HEK293 (cell line): ENCODE measurements around the gene ENTREP3.

ENCODE experiments used
- CTCF ChIA-PET: fragments of 350-600 bp; formaldehyde crosslinking; extraction: SDS; loops from one replicate; lab custom pipeline; 2021; ENCODE audit warnings: antibody characterized with exemption; lab: Yijun Ruan, JAX
- POLR2A ChIA-PET: fragments of 300-600 bp; formaldehyde crosslinking; extraction: SDS; loops from one replicate; lab custom pipeline; 2020; ENCODE audit warnings: antibody characterized with exemption, inconsistent platforms; lab: Yijun Ruan, JAX
- H3K27ac ChIP-seq: fragments of 200-500 bp; sonication (Bioruptor generic); 2 replicates; pipeline ENCODE4 v1.5.1; 2014; ENCODE audit warnings: low read depth, low read length, control low read depth, inconsistent platforms; ENCODE audit errors: extremely low read depth
- H3K36me3 ChIP-seq, 2 experiments: fragments of 200-500 bp in 1 of 2; sonication (Bioruptor generic) in 1 of 2; 1 replicate in 1 of 2; 2 replicates in 1 of 2; pipeline ENCODE4 v1.5.1; 2014 to 2017; ENCODE audit warnings: inconsistent platforms in 2 of 2, low read length in 2 of 2; ENCODE audit not compliant: control insufficient read depth in 2 of 2, insufficient read depth in 1 of 2
- H3K4me1 ChIP-seq: fragments of 200-500 bp; sonication (Bioruptor generic); 2 replicates; pipeline ENCODE4 v1.5.1; 2014; ENCODE audit warnings: mild to moderate bottlenecking, low read length, inconsistent platforms; ENCODE audit not compliant: control insufficient read depth, insufficient read depth
- H3K4me3 ChIP-seq: 2 replicates; pipeline ENCODE4 v1.5.1; 2011; ENCODE audit warnings: low read depth, mild to moderate bottlenecking, control low read depth, low read length, moderate library complexity
- H3K9me3 ChIP-seq: fragments of 200-500 bp; sonication (Bioruptor generic); 2 replicates; pipeline ENCODE4 v1.5.1; 2014; ENCODE audit warnings: low read depth, low read length, inconsistent platforms; ENCODE audit not compliant: control insufficient read depth, insufficient read depth
- BCL11B ChIP-seq: fragments of 450-650 bp; formaldehyde crosslinking; IDR thresholded peaks from 2 replicates; pipeline ENCODE4 v1.5.1; 2016; ENCODE audit warnings: low read depth, missing biosample characterization, missing genetic modification characterization
- SALL2 ChIP-seq: fragments of 450-650 bp; formaldehyde crosslinking; IDR thresholded peaks from 2 replicates; pipeline ENCODE4 v1.5.0; 2017; ENCODE audit warnings: missing biosample characterization, mild to moderate bottlenecking, missing genetic modification characterization, borderline replicate concordance
- TCF7L2 ChIP-seq: IDR thresholded peaks from 2 replicates; pipeline ENCODE4 v1.6.1; 2011; ENCODE audit warnings: low read depth, mild to moderate bottlenecking, inconsistent platforms, low read length, moderate library complexity, borderline replicate concordance
- ZNF114 ChIP-seq: fragments of 450-650 bp; formaldehyde crosslinking; IDR thresholded peaks from 2 replicates; pipeline ENCODE4 v1.5.0; 2017; ENCODE audit warnings: missing biosample characterization, missing genetic modification characterization
- ZNF292 ChIP-seq: fragments of 450-650 bp; formaldehyde crosslinking; IDR thresholded peaks from 2 replicates; pipeline ENCODE4 v1.5.1; 2016; ENCODE audit warnings: low read depth, missing biosample characterization, missing genetic modification characterization, borderline replicate concordance
- ZNF548 ChIP-seq: fragments of 450-650 bp; formaldehyde crosslinking; IDR thresholded peaks from 2 replicates; pipeline ENCODE4 v1.5.1; 2016; ENCODE audit warnings: missing biosample characterization, missing genetic modification characterization
- TF ChIP-seq, protein P1 (sequence below): fragments of 450-650 bp; formaldehyde crosslinking; IDR thresholded peaks from 2 replicates; pipeline ENCODE4 v1.5.1; 2016; ENCODE audit warnings: missing biosample characterization, missing genetic modification characterization, borderline replicate concordance
- TF ChIP-seq, protein P2 (sequence below): fragments of 450-650 bp; formaldehyde crosslinking; IDR thresholded peaks from 2 replicates; pipeline ENCODE4 v1.5.1; 2016; ENCODE audit warnings: missing biosample characterization, missing genetic modification characterization
- TF ChIP-seq, protein P3 (sequence below): fragments of 450-650 bp; formaldehyde crosslinking; IDR thresholded peaks from 2 replicates; pipeline ENCODE4 v1.5.1; 2016; ENCODE audit warnings: missing biosample characterization, missing genetic modification characterization
- TF ChIP-seq, protein P4 (sequence below): fragments of 450-650 bp; formaldehyde crosslinking; IDR thresholded peaks from 2 replicates; pipeline ENCODE4 v1.5.1; 2016; ENCODE audit warnings: missing biosample characterization, missing genetic modification characterization
- TF ChIP-seq, protein P5 (sequence below): fragments of 450-650 bp; formaldehyde crosslinking; IDR thresholded peaks from 2 replicates; pipeline ENCODE4 v1.5.1; 2016; ENCODE audit warnings: missing biosample characterization, missing genetic modification characterization
- TF ChIP-seq, protein P6 (sequence below): fragments of 450-650 bp; formaldehyde crosslinking; IDR thresholded peaks from 2 replicates; pipeline ENCODE4; 2016; ENCODE audit warnings: missing biosample characterization, missing genetic modification characterization
- TF ChIP-seq, protein P7 (sequence below): fragments of 450-650 bp; formaldehyde crosslinking; IDR thresholded peaks from 2 replicates; pipeline ENCODE4 v1.5.1; 2017; ENCODE audit warnings: missing biosample characterization, mild to moderate bottlenecking, missing genetic modification characterization, moderate library complexity
- TF ChIP-seq, protein P8 (sequence below): fragments of 450-650 bp; formaldehyde crosslinking; IDR thresholded peaks from 2 replicates; pipeline ENCODE4 v1.5.1; 2016; ENCODE audit warnings: missing biosample characterization, missing genetic modification characterization

The ENTREP3 gene

DNA sequence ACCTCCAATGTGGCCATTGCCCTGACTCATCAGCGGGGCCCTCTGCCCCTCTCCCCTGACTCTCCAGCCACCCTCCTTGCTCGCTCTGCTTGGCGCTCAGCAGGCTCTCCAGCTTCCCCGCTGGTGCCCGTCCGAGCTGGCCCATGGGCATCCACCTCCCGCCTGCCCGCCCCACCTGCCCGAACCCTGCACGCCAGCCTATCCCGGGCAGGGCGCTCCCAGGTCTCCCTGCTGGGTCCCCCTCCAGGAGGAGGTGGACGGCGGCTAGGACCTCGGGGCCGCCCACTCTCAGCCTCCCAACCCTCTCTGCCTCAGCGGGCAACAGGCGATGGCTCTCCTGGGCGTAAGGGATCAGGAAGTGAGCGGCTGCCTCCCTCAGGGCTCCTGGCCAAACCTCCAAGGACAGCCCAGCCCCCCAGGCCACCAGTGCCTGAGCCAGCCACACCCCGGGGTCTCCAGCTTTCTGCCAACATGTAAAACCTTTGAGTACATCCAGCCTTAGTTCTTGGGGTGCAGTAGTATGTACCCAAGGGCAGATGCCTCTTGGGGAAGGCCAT lies 32.8 kb upstream of the ENTREP3 start (continued):
- TF ChIP-seq, protein P1, sequence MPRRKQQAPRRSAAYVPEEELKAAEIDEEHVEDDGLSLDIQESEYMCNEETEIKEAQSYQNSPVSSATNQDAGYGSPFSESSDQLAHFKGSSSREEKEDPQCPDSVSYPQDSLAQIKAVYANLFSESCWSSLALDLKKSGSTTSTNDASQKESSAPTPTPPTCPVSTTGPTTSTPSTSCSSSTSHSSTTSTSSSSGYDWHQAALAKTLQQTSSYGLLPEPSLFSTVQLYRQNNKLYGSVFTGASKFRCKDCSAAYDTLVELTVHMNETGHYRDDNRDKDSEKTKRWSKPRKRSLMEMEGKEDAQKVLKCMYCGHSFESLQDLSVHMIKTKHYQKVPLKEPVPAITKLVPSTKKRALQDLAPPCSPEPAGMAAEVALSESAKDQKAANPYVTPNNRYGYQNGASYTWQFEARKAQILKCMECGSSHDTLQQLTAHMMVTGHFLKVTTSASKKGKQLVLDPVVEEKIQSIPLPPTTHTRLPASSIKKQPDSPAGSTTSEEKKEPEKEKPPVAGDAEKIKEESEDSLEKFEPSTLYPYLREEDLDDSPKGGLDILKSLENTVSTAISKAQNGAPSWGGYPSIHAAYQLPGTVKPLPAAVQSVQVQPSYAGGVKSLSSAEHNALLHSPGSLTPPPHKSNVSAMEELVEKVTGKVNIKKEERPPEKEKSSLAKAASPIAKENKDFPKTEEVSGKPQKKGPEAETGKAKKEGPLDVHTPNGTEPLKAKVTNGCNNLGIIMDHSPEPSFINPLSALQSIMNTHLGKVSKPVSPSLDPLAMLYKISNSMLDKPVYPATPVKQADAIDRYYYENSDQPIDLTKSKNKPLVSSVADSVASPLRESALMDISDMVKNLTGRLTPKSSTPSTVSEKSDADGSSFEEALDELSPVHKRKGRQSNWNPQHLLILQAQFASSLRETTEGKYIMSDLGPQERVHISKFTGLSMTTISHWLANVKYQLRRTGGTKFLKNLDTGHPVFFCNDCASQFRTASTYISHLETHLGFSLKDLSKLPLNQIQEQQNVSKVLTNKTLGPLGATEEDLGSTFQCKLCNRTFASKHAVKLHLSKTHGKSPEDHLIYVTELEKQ (tag by site-specific recombination), result no peak
- no peak for TF ChIP-seq ZNF292
- no peak for TF ChIP-seq ZNF114
- TF ChIP-seq BCL11B, result no peak
- no peak for TF ChIP-seq ZNF548 (tag by site-specific recombination)
- TF ChIP-seq, protein P2, sequence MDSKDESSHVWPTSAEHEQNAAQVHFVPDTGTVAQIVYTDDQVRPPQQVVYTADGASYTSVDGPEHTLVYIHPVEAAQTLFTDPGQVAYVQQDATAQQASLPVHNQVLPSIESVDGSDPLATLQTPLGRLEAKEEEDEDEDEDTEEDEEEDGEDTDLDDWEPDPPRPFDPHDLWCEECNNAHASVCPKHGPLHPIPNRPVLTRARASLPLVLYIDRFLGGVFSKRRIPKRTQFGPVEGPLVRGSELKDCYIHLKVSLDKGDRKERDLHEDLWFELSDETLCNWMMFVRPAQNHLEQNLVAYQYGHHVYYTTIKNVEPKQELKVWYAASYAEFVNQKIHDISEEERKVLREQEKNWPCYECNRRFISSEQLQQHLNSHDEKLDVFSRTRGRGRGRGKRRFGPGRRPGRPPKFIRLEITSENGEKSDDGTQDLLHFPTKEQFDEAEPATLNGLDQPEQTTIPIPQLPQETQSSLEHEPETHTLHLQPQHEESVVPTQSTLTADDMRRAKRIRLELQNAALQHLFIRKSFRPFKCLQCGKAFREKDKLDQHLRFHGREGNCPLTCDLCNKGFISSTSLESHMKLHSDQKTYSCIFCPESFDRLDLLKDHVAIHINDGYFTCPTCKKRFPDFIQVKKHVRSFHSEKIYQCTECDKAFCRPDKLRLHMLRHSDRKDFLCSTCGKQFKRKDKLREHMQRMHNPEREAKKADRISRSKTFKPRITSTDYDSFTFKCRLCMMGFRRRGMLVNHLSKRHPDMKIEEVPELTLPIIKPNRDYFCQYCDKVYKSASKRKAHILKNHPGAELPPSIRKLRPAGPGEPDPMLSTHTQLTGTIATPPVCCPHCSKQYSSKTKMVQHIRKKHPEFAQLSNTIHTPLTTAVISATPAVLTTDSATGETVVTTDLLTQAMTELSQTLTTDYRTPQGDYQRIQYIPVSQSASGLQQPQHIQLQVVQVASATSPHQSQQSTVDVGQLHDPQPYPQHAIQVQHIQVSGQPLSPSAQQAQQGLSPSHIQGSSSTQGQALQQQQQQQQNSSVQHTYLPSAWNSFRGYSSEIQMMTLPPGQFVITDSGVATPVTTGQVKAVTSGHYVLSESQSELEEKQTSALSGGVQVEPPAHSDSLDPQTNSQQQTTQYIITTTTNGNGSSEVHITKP, result no peak

DNA sequence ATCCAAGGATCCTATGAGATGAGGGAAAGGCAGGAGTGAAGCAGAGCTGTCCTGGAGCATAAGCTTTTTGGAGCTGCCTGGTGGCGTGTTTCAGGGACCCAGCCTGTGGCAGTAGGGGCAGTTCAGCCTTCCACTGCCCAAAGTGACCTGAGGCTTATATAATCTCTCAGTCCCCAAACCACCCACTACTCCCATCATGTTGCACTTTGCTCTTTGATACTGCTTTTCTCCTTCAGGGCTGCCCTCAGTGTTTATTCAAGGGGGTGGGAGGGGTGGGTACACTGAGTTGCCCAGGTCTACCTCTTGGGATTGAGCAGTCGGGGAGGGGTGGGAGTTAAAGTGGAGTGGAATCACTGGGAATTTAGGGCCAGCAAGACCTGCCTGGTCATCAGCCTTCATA lies 31.3 kb upstream of the ENTREP3 start:
- Histone ChIP-seq H3K4me1 (no peaks in the 10 kb centered on the region), H3K9me3 (no peaks in the 10 kb centered on the region), H3K27ac (no peak overlapping the region), H3K4me3 (no peak overlapping the region), H3K36me3 (peaks cover 0 to 19% of the 10 kb centered on the region in 2 experiments; a peak in 1 of 3 replicates)
- TF ChIP-seq, protein P3, sequence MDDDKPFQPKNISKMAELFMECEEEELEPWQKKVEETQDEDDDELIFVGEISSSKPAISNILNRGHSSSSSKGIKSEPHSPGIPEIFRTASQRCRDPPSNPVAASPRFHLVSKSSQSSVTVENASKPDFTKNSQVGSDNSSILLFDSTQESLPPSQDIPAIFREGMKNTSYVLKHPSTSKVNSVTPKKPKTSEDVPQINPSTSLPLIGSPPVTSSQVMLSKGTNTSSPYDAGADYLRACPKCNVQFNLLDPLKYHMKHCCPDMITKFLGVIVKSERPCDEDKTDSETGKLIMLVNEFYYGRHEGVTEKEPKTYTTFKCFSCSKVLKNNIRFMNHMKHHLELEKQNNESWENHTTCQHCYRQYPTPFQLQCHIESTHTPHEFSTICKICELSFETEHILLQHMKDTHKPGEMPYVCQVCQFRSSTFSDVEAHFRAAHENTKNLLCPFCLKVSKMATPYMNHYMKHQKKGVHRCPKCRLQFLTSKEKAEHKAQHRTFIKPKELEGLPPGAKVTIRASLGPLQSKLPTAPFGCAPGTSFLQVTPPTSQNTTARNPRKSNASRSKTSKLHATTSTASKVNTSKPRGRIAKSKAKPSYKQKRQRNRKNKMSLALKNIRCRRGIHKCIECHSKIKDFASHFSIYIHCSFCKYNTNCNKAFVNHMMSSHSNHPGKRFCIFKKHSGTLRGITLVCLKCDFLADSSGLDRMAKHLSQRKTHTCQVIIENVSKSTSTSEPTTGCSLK (tag by site-specific recombination), result no peak
- TF ChIP-seq, protein P4, sequence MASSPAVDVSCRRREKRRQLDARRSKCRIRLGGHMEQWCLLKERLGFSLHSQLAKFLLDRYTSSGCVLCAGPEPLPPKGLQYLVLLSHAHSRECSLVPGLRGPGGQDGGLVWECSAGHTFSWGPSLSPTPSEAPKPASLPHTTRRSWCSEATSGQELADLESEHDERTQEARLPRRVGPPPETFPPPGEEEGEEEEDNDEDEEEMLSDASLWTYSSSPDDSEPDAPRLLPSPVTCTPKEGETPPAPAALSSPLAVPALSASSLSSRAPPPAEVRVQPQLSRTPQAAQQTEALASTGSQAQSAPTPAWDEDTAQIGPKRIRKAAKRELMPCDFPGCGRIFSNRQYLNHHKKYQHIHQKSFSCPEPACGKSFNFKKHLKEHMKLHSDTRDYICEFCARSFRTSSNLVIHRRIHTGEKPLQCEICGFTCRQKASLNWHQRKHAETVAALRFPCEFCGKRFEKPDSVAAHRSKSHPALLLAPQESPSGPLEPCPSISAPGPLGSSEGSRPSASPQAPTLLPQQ (tag by site-specific recombination), result no peak
- TF ChIP-seq, protein P5, sequence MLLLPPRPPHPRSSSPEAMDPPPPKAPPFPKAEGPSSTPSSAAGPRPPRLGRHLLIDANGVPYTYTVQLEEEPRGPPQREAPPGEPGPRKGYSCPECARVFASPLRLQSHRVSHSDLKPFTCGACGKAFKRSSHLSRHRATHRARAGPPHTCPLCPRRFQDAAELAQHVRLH (tag by site-specific recombination), result no peak
- TF ChIP-seq, protein P6, sequence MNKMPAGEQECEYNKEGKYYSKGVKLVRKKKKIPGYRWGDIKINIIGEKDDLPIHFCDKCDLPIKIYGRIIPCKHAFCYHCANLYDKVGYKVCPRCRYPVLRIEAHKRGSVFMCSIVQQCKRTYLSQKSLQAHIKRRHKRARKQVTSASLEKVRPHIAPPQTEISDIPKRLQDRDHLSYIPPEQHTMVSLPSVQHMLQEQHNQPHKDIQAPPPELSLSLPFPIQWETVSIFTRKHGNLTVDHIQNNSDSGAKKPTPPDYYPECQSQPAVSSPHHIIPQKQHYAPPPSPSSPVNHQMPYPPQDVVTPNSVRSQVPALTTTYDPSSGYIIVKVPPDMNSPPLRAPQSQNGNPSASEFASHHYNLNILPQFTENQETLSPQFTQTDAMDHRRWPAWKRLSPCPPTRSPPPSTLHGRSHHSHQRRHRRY (tag by site-specific recombination), result no peak
- TF ChIP-seq SALL2 (tag by site-specific recombination) (no peak), TCF7L2 (no peak)
- TF ChIP-seq, protein P7, sequence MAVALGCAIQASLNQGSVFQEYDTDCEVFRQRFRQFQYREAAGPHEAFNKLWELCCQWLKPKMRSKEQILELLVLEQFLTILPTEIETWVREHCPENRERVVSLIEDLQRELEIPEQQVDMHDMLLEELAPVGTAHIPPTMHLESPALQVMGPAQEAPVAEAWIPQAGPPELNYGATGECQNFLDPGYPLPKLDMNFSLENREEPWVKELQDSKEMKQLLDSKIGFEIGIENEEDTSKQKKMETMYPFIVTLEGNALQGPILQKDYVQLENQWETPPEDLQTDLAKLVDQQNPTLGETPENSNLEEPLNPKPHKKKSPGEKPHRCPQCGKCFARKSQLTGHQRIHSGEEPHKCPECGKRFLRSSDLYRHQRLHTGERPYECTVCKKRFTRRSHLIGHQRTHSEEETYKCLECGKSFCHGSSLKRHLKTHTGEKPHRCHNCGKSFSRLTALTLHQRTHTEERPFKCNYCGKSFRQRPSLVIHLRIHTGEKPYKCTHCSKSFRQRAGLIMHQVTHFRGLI (tag by site-specific recombination), result no peak
- TF ChIP-seq, protein P8, sequence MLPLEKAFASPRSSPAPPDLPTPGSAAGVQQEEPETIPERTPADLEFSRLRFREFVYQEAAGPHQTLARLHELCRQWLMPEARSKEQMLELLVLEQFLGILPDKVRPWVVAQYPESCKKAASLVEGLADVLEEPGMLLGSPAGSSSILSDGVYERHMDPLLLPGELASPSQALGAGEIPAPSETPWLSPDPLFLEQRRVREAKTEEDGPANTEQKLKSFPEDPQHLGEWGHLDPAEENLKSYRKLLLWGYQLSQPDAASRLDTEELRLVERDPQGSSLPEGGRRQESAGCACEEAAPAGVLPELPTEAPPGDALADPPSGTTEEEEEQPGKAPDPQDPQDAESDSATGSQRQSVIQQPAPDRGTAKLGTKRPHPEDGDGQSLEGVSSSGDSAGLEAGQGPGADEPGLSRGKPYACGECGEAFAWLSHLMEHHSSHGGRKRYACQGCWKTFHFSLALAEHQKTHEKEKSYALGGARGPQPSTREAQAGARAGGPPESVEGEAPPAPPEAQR, result no peak
- POLR2A ChIA-PET, result interaction anchor here (0.6 kb wide), 1 partner anchor 11 kb away, joined by 10 read pairs; no protein-coding TSS in a partner anchor
- CTCF ChIA-PET, result interaction anchor here (0.8 kb wide), 1 partner anchor 21 kb away, joined by 3 read pairs; no protein-coding TSS in a partner anchor
